ENCODE measurements around the gene PCF11.

PCF11 gene

GRCh38 chr11:83166193-83166866, 9.4 kb downstream of the PCF11 start:
- no peak overlapping the region for H3K4me3 Mint-ChIP-seq
- no peak overlapping the region for H3K27ac Mint-ChIP-seq
- no peaks in the 10 kb centered on the region for H3K9me3 Mint-ChIP-seq
- DNase-seq (ENCODE audit: low spot score in 2 of 2) (no peak), ATAC-seq (no peak)
- peaks cover 100% of the 10 kb centered on the region for H3K36me3 Mint-ChIP-seq
- H3K4me1 Mint-ChIP-seq, result peaks cover 65% of the 10 kb centered on the region

- peak overlapping the region; percentile 77 for H3K27ac Mint-ChIP-seq
- peak overlapping the region; percentile 23 for H3K4me3 Mint-ChIP-seq
- no peaks in the 10 kb centered on the region for H3K9me3 Mint-ChIP-seq
- ATAC-seq, result no peak
- H3K4me1 Mint-ChIP-seq, result peaks cover 64% of the 10 kb centered on the region
- H3K36me3 Mint-ChIP-seq, result peaks cover 100% of the 10 kb centered on the region
- no peak for DNase-seq (ENCODE audit: low spot score in 2 of 2)
Observed at GRCh38 chr11:83168756-83169155, 11.8 kb downstream of the PCF11 start.

- peaks cover 67% of the 10 kb centered on the region for H3K4me1 Mint-ChIP-seq
- ATAC-seq (no peak), DNase-seq (ENCODE audit: low spot score in 2 of 2) (no peak)
- peak overlapping the region; percentile 52 for H3K27ac Mint-ChIP-seq
- H3K4me3 Mint-ChIP-seq, result peak overlapping the region; percentile 46
- H3K9me3 Mint-ChIP-seq, result no peaks in the 10 kb centered on the region
- peaks cover 100% of the 10 kb centered on the region for H3K36me3 Mint-ChIP-seq
Observed at GRCh38 chr11:83170865-83171264, 13.9 kb downstream of the PCF11 start.

- H3K27ac Mint-ChIP-seq, result peak overlapping the region; percentile 63
- DNase-seq (ENCODE audit: low spot score in 2 of 2) (no peak), ATAC-seq (peak; percentile 53)
- peaks cover 63% of the 10 kb centered on the region for H3K4me1 Mint-ChIP-seq
- peak overlapping the region; percentile 46 for H3K4me3 Mint-ChIP-seq
- H3K9me3 Mint-ChIP-seq, result no peaks in the 10 kb centered on the region
- peaks cover 100% of the 10 kb centered on the region for H3K36me3 Mint-ChIP-seq
Observed at GRCh38 chr11:83172551-83172950, 15.6 kb downstream of the PCF11 start.

GRCh38 chr11:83174008-83174407, 17.1 kb downstream of the PCF11 start:
- no peaks in the 10 kb centered on the region for H3K9me3 Mint-ChIP-seq
- peak; percentile 64 for ATAC-seq
- no peak for DNase-seq (ENCODE audit: low spot score in 2 of 2)
- peaks cover 48% of the 10 kb centered on the region for H3K4me1 Mint-ChIP-seq
- peaks cover 100% of the 10 kb centered on the region for H3K36me3 Mint-ChIP-seq
- H3K27ac Mint-ChIP-seq, result no peak overlapping the region
- no peak overlapping the region for H3K4me3 Mint-ChIP-seq

- no peak overlapping the region for H3K4me3 Mint-ChIP-seq
- H3K9me3 Mint-ChIP-seq, result no peaks in the 10 kb centered on the region
- ATAC-seq (no peak), DNase-seq (ENCODE audit: low spot score in 2 of 2) (no peak)
- H3K27ac Mint-ChIP-seq, result peak overlapping the region; percentile 13
- peaks cover 100% of the 10 kb centered on the region for H3K36me3 Mint-ChIP-seq
- peaks cover 32% of the 10 kb centered on the region for H3K4me1 Mint-ChIP-seq
Observed at GRCh38 chr11:83175815-83176214, 18.9 kb downstream of the PCF11 start.

GRCh38 chr11:83181815-83182214, 24.9 kb downstream of the PCF11 start:
- Mint-ChIP-seq H3K27ac (peak overlapping the region; percentile 50), H3K4me3 (no peak overlapping the region), H3K4me1 (peaks cover 9% of the 10 kb centered on the region), H3K9me3 (no peaks in the 10 kb centered on the region), H3K36me3 (peaks cover 100% of the 10 kb centered on the region)
- DNase-seq (ENCODE audit: low spot score in 2 of 2) (no peak), ATAC-seq (no peak)

GRCh38 chr11:83185767-83186166, 28.8 kb downstream of the PCF11 start:
- Mint-ChIP-seq H3K4me3 (no peak overlapping the region), H3K27ac (no peak overlapping the region), H3K36me3 (peaks cover 99% of the 10 kb centered on the region), H3K4me1 (peaks cover 9% of the 10 kb centered on the region), H3K9me3 (no peaks in the 10 kb centered on the region)
- DNase-seq (ENCODE audit: low spot score in 2 of 2) (no peak), ATAC-seq (no peak)

GRCh38 chr11:83187465-83187864, 30.5 kb downstream of the PCF11 start:
- Mint-ChIP-seq H3K4me1 (peaks cover 14% of the 10 kb centered on the region), H3K36me3 (peaks cover 97% of the 10 kb centered on the region), H3K9me3 (no peaks in the 10 kb centered on the region), H3K4me3 (no peak overlapping the region), H3K27ac (peak overlapping the region; percentile 56)
- DNase-seq (ENCODE audit: low spot score in 2 of 2) (no peak), ATAC-seq (no peak)

- DNase-seq (ENCODE audit: low spot score in 2 of 2) (no peak), ATAC-seq (no peak)
- H3K4me3 Mint-ChIP-seq, result no peak overlapping the region
- peaks cover 40% of the 10 kb centered on the region for H3K4me1 Mint-ChIP-seq
- no peak overlapping the region for H3K27ac Mint-ChIP-seq
- H3K9me3 Mint-ChIP-seq, result no peaks in the 10 kb centered on the region
- peaks cover 74% of the 10 kb centered on the region for H3K36me3 Mint-ChIP-seq
Observed at GRCh38 chr11:83191491-83191890, 34.6 kb downstream of the PCF11 start.

GRCh38 chr11:83191986-83192385, 35.1 kb downstream of the PCF11 start:
- Mint-ChIP-seq H3K27ac (peak overlapping the region; percentile 98), H3K4me1 (peaks cover 45% of the 10 kb centered on the region)
- ATAC-seq, result no peak

GRCh38 chr11:83192606-83193245, 35.8 kb downstream of the PCF11 start:
- peak overlapping the region; percentile 99 for H3K4me3 Mint-ChIP-seq
- no peaks in the 10 kb centered on the region for H3K9me3 Mint-ChIP-seq
- peaks cover 47% of the 10 kb centered on the region for H3K4me1 Mint-ChIP-seq
- H3K27ac Mint-ChIP-seq, result peak overlapping the region; percentile 98
- DNase-seq (ENCODE audit: low spot score in 2 of 2) (no peak), ATAC-seq (no peak)
- H3K36me3 Mint-ChIP-seq, result peaks cover 62% of the 10 kb centered on the region

More at GRCh38 chr11:83191986-83192385, 35.1 kb downstream of the PCF11 start:
- H3K9me3 Mint-ChIP-seq, result no peaks in the 10 kb centered on the region
- no peak for DNase-seq (ENCODE audit: low spot score in 2 of 2)
- peaks cover 69% of the 10 kb centered on the region for H3K36me3 Mint-ChIP-seq
- H3K4me3 Mint-ChIP-seq, result peak overlapping the region; percentile 99

- peaks cover 47% of the 10 kb centered on the region for H3K4me1 Mint-ChIP-seq
- peak within 1 kb of the TSS; percentile 99 for H3K4me3 Mint-ChIP-seq
- H3K9me3 Mint-ChIP-seq, result no peaks in the 10 kb centered on the region
- ATAC-seq (peak; percentile 87), DNase-seq (ENCODE audit: low spot score in 2 of 2) (peak; percentile 76 to 94)
- peaks cover 54% of the 10 kb centered on the region for H3K36me3 Mint-ChIP-seq
- peak within 1 kb of the TSS; percentile 98 for H3K27ac Mint-ChIP-seq
Observed at GRCh38 chr11:83193315-83194280, 36.7 kb downstream of the PCF11 start, which contains the start of gene ANKRD42. ANKRD42 (plus strand) TSS chr11:83193712; CDS start chr11:83194671, 959 bp downstream.

- Mint-ChIP-seq H3K9me3 (no peaks in the 10 kb centered on the region), H3K4me3 (peak overlapping the region; percentile 99), H3K36me3 (peaks cover 45% of the 10 kb centered on the region), H3K4me1 (peaks cover 47% of the 10 kb centered on the region), H3K27ac (peak overlapping the region; percentile 98)
- ATAC-seq (peak; percentile 78), DNase-seq (ENCODE audit: low spot score in 2 of 2) (peak; percentile 44 to 84)
Observed at GRCh38 chr11:83194281-83195142, 37.6 kb downstream of the PCF11 start.
